ENCODE measurements around the gene DPP6.

DNA sequence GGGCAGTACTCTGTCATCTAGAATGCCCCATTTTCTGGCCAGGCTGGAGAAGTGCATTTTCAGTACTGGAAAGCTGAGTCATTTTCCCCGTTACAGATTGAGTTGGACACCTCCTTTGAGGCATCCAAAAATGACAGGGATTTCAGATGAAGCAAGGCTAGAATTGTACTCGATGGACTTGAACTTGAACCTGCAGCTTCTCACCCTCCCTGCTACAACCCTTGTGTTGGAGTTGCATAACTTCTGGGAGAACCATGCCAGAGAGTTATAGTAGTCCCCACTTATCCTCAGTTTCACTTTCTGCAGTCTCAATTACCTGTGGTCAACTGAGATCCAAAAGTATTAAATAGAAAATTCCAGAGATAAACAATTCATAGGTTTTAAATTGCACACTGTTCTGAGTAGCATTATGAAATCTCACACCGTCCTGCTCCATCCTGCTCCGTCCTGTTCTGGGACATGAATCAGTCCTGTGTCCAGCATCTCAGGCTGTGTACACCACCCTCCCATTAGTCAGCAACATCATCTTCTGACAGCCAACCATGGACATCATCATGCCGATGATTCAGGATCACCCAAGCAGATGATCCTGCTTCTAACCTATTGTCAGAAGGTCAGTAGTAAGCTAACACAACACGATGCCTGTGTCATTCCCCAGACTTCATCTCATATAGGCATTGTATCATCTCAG is 363.7 kb downstream of the DPP6 start:
- TF ChIP-seq, protein P1, sequence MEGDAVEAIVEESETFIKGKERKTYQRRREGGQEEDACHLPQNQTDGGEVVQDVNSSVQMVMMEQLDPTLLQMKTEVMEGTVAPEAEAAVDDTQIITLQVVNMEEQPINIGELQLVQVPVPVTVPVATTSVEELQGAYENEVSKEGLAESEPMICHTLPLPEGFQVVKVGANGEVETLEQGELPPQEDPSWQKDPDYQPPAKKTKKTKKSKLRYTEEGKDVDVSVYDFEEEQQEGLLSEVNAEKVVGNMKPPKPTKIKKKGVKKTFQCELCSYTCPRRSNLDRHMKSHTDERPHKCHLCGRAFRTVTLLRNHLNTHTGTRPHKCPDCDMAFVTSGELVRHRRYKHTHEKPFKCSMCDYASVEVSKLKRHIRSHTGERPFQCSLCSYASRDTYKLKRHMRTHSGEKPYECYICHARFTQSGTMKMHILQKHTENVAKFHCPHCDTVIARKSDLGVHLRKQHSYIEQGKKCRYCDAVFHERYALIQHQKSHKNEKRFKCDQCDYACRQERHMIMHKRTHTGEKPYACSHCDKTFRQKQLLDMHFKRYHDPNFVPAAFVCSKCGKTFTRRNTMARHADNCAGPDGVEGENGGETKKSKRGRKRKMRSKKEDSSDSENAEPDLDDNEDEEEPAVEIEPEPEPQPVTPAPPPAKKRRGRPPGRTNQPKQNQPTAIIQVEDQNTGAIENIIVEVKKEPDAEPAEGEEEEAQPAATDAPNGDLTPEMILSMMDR (IDR thresholded peaks at IDR 0.05), result no peak
- no peak for TF ChIP-seq POLR2A (IDR thresholded peaks at IDR 0.05)

All from Peyer's patch (tissue), 4 donors.